Pulmonary artery endothelial cell (primary cell): ENCODE measurements around the gene NFE2. TPM values are rescaled to one million over a fixed set of nuclear protein-coding genes. Genes with fewer than 3 reads are reported as not detected.
"Not testable (repeated sequence)": the region's sequence is repeated elsewhere in the genome, so short reads cannot be mapped to it uniquely, and the experiment has no call there.

ENCODE experiments used
- DNase-seq: peaks from one replicate; pipeline ENCODE4 v3.0.0-alpha.2; 2011; ENCODE audit warnings: low read depth, low spot score
- total RNA-seq: library from RNA; depleted of rRNA; stranded (reverse); fragments of >200 nt; gene quantifications from 2 replicates; pipeline ENCODE4 v1.2.3, GENCODE V29; 2014

Gene NFE2
- not detected in 2 replicates for total RNA-seq

- no peak for DNase-seq
Measured at GRCh38 chr12:54300732-54301427, at the start of gene NFE2. Gene NFE2, minus strand, starts transcription at chr12:54301015. Its CDS starts 5,767 bp downstream, at chr12:54295248.

- DNase-seq, result no peak
Measured at GRCh38 chr12:54349679-54350078, 48.9 kb upstream of the NFE2 start.

GRCh38 chr12:54349036-54349435 lies 48.2 kb upstream of the NFE2 start:
- DNase-seq, result no peak

- no peak for DNase-seq
Measured at GRCh38 chr12:54341378-54342300, 40.8 kb upstream of the NFE2 start.

- no peak for DNase-seq
Measured at GRCh38 chr12:54340846-54341245, 40.0 kb upstream of the NFE2 start.

- no peak for DNase-seq
Measured at GRCh38 chr12:54338698-54339296, 38.0 kb upstream of the NFE2 start.

GRCh38 chr12:54337854-54338650 lies 37.2 kb upstream of the NFE2 start:
- DNase-seq, result no peak

- DNase-seq, result no peak
Measured at GRCh38 chr12:54337280-54337842, 36.5 kb upstream of the NFE2 start.

GRCh38 chr12:54333420-54334034 lies 32.7 kb upstream of the NFE2 start:
- DNase-seq, result no peak

GRCh38 chr12:54331461-54331860 lies 30.6 kb upstream of the NFE2 start:
- no peak for DNase-seq

GRCh38 chr12:54330442-54330841 lies 29.6 kb upstream of the NFE2 start:
- no peak for DNase-seq

- DNase-seq, result no peak
Measured at GRCh38 chr12:54329759-54330158, 28.9 kb upstream of the NFE2 start.

GRCh38 chr12:54328595-54329337 lies 28.0 kb upstream of the NFE2 start:
- no peak for DNase-seq

GRCh38 chr12:54325442-54326109 lies 24.8 kb upstream of the NFE2 start:
- not testable (repeated sequence) for DNase-seq

- peak; percentile 98 for DNase-seq
Measured at GRCh38 chr12:54324617-54325441, 24.0 kb upstream of the NFE2 start, which contains the start of gene COPZ1. Gene COPZ1, plus strand, starts transcription at chr12:54325131. Its CDS starts 33 bp downstream, at chr12:54325164.

- DNase-seq, result no peak
Measured at GRCh38 chr12:54321363-54321762, 20.5 kb upstream of the NFE2 start.

GRCh38 chr12:54312309-54312708 lies 11.5 kb upstream of the NFE2 start:
- DNase-seq, result not testable (repeated sequence)

GRCh38 chr12:54311051-54311450 lies 10.2 kb upstream of the NFE2 start:
- DNase-seq, result no peak
